Hematopoietic multipotent progenitor cell treated with erythropoietin and hydrocortisone succinate and interleukin-3 and kit ligand, for 15 days (in vitro differentiated cells): ENCODE measurements around the gene PARP3.
"Not testable (repeated sequence)": the region's sequence is repeated elsewhere in the genome, so short reads cannot be mapped to it uniquely, and the experiment has no call there.

Experiments
- DNase-seq: peaks from one replicate; pipeline ENCODE4 v3.0.0-alpha.2; 2015; ENCODE audit warnings: low spot score

The PARP3 gene

GRCh38 chr3:51986010-51986947, 44.1 kb downstream of the PARP3 start:
- no peak for DNase-seq

- no peak for DNase-seq
These were observed 45.4 kb downstream of the PARP3 start for GRCh38 chr3:51987568-51987967.

- no peak for DNase-seq
These were observed 46.4 kb downstream of the PARP3 start for GRCh38 chr3:51988286-51989146.

- DNase-seq = not testable (repeated sequence)
These were observed 48.4 kb downstream of the PARP3 start for GRCh38 chr3:51990501-51990971.

- no peak for DNase-seq
These were observed 50.0 kb downstream of the PARP3 start for GRCh38 chr3:51992017-51992682.

- not testable (repeated sequence) for DNase-seq
These were observed 51.5 kb downstream of the PARP3 start for GRCh38 chr3:51993657-51994056.

- no peak for DNase-seq
These were observed 52.4 kb downstream of the PARP3 start for GRCh38 chr3:51994530-51994929.

GRCh38 chr3:51995346-51996163, 53.4 kb downstream of the PARP3 start, which contains the start of gene RPL29:
TSS of gene RPL29 (minus strand) at chr3:51995895. CDS start at chr3:51995461, 434 bp downstream.
- DNase-seq = peak; percentile 94

GRCh38 chr3:51997172-51997571, 55.0 kb downstream of the PARP3 start:
- DNase-seq = no peak

- no peak for DNase-seq
These were observed 55.9 kb downstream of the PARP3 start for GRCh38 chr3:51997935-51998596.
